Mucosa of descending colon (tissue), 3 donors: ENCODE results near the gene MYL3. TPM values are rescaled to one million over a fixed set of nuclear protein-coding genes. Genes with fewer than 3 reads are reported as not detected.

Experiments used
- ATAC-seq: fragments of 200-7000 bp; cut with Tn5 transposase; one replicate; pipeline ENCODE4 v1.9.1; 2020; ENCODE audit warnings: mild to moderate bottlenecking, moderate library complexity
- DNase-seq, 3 donors: peaks; one replicate each; pipeline ENCODE4 v3.0.0-alpha.2; 2020
- H3K36me3 ChIP-seq: fragments of 200-600 bp; one replicate; pipeline ENCODE4 v1.8.0; 2021; ENCODE audit warnings: low read depth, mild to moderate bottlenecking
- H3K4me1 ChIP-seq: fragments of 200-600 bp; one replicate; pipeline ENCODE4 v1.8.0; 2021; ENCODE audit warnings: low read depth, mild to moderate bottlenecking
- H3K4me3 ChIP-seq: fragments of 200-600 bp; one replicate; pipeline ENCODE4 v1.8.0; 2021; ENCODE audit warnings: mild to moderate bottlenecking
- H3K9me3 ChIP-seq: fragments of 200-600 bp; one replicate; pipeline ENCODE4 v1.8.0; 2021; ENCODE audit warnings: mild to moderate bottlenecking
- CTCF ChIP-seq: fragments of 200-600 bp; IDR thresholded peaks from one replicate; pipeline ENCODE4 v1.8.0; 2022; ENCODE audit warnings: antibody characterized with exemption, mild to moderate bottlenecking
- intact Hi-C, 2 donors: fragments of 100-400 bp; cut with DNase I in 1 of 2; cut with micrococcal nuclease in 1 of 2; formaldehyde crosslinking; loops; one replicate each; pipeline versions ENCODE4 v1.11.0 to v1.11.1; 2022; cut with DNase I, micrococcal nuclease
- total RNA-seq, 3 donors: library from RNA; stranded (reverse); fragmentation: NEBNext Ultra II Directional in 2 of 3; extraction: Animal tissue kit (Norgen Biotek cat#: 25700) in 2 of 3; gene quantifications; one replicate each; pipeline versions ENCODE4 v1.2.1 to v1.2.4, GENCODE V29; 2021 to 2023
- donor health status: DM: no; HTN: no; CAD: no; lungs with moderate emphysema.
- donor health status: DM: no; HTN: no; CAD: no.
- donor health status: DM: no; HTN: yes; CAD: no.

The MYL3 gene
- total RNA-seq, 3 donors from 2014 or later = 0.32 to 3.1 (median 1.2) TPM

- ATAC-seq (no peak), DNase-seq (peak in 2 of 3 donors; percentile 11 to 27)
- Histone ChIP-seq H3K36me3 (no peaks in the 10 kb centered on the region), H3K4me3 (no peak overlapping the region), H3K9me3 (no peaks in the 10 kb centered on the region), H3K4me1 (no peaks in the 10 kb centered on the region)
- intact Hi-C loops = no loop called here
- TF ChIP-seq CTCF = no peak
Observed at GRCh38 chr3:46853441-46854415, 9.5 kb downstream of the MYL3 start.

GRCh38 chr3:46852839-46853355 lies 10.3 kb downstream of the MYL3 start:
- ATAC-seq (no peak), DNase-seq (peak in 1 of 3 donors; percentile 10)
- H3K36me3 ChIP-seq = no peaks in the 10 kb centered on the region
- no peak for TF ChIP-seq CTCF
- intact Hi-C loops = no loop called here
- no peaks in the 10 kb centered on the region for H3K4me1 ChIP-seq
- no peak overlapping the region for H3K4me3 ChIP-seq
- no peaks in the 10 kb centered on the region for H3K9me3 ChIP-seq

- no peaks in the 10 kb centered on the region for H3K4me1 ChIP-seq
- ATAC-seq = no peak
- no peaks in the 10 kb centered on the region for H3K9me3 ChIP-seq
- no peak overlapping the region for H3K4me3 ChIP-seq
- intact Hi-C loops = no loop called here
- DNase-seq = peak in 1 of 3 donors; percentile 15
- H3K36me3 ChIP-seq = no peaks in the 10 kb centered on the region
- no peak for TF ChIP-seq CTCF
Observed at GRCh38 chr3:46852334-46852720, 10.9 kb downstream of the MYL3 start.

GRCh38 chr3:46851364-46852333 lies 11.6 kb downstream of the MYL3 start:
- DNase-seq (peak in 1 of 3 donors; percentile 17), ATAC-seq (no peak)

More at GRCh38 chr3:46851364-46852333, 11.6 kb downstream of the MYL3 start:
- Histone ChIP-seq H3K9me3 (no peaks in the 10 kb centered on the region), H3K4me3 (no peak overlapping the region), H3K4me1 (no peaks in the 10 kb centered on the region), H3K36me3 (no peaks in the 10 kb centered on the region)
- no peak for TF ChIP-seq CTCF
- intact Hi-C loops = no loop called here
